Dermis blood vessel endothelial cell (primary cell): ENCODE results near the gene PIGBOS1. TPM values are rescaled to one million over a fixed set of nuclear protein-coding genes. Genes with fewer than 3 reads are reported as not detected.

ENCODE experiments used
- total RNA-seq: library from RNA; depleted of rRNA; stranded (reverse); fragments of >200 nt; gene quantifications from 2 replicates; pipeline ENCODE4 v1.2.3, GENCODE V29; 2014

The PIGBOS1 gene
- total RNA-seq, 1 donor from 2014 or later: 13.3 TPM

Other genes with a start within 250 kb of the PIGBOS1 start
- gene RSL24D1, start 122.2 kb downstream of the PIGBOS1 start, total RNA-seq: 63.1 and 63.5 TPM in 2 replicates
- gene RAB27A, start 29.3 kb downstream of the PIGBOS1 start, total RNA-seq: 12.3 and 27.4 TPM in 2 replicates
- gene PIGB, start 99 bp upstream of the PIGBOS1 start, total RNA-seq: 12.6 and 15.4 TPM in 2 replicates
- 70.5 and 84.7 TPM in 2 replicates for gene CCPG1, start 89.2 kb upstream of the PIGBOS1 start, total RNA-seq
- 0.79 and 0.85 TPM in 2 replicates for gene PIERCE2, start 89.4 kb upstream of the PIGBOS1 start, total RNA-seq
- 0.51 and 1.6 TPM in 2 replicates for gene DNAAF4, start 189.1 kb upstream of the PIGBOS1 start, total RNA-seq